HG02571 (cell line): Measurements from ENCODE around the gene POLR1A.
"Not testable (repeated sequence)": the region's sequence is repeated elsewhere in the genome, so short reads cannot be mapped to it uniquely, and the experiment has no call there.

Source experiments
- ATAC-seq: cut with Tn5 transposase; IDR thresholded peaks from one replicate; pipeline ENCODE4 v1.9.1; 2021; ENCODE audit warnings: mild to moderate bottlenecking, moderate library complexity; ENCODE audit not compliant: unreplicated experiment

The POLR1A gene

DNA sequence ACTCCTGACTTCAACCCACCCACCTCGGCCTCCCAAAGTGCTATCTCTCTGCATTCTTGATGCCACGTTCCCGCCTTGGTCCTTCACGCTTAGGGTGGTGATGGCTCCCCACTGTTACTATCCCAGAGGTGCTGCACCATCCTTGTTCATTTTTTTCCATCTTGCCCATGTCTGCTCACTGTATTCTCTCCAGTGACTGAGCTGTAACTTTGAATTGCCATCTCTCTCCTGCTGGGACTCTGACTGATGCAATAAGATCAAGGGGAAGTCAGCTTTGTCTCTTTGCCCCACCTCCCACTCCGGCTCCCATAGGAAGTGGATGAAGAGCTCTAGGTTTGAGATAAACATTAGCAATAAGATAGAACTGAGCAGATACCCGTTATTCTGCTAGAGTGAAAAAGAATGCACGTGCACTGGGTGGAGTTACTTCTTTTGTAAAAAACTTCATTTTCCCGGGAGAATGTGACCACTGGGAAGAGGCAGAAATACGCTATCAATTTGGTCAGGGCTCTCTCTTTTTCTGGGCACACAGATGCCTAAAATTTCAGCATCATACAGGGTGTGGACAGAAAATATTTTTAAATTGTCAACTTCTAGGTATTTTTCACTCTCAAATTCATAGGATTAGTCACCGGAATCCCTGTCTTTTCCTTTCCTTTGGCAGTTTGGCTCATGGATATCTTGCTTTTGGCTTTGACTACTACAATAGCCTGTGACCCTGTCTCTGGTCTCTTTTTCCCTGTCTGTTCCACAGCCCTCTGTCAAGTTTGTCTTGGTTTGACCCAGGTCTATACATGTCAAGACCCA is 105.4 kb downstream of the POLR1A start:
- ATAC-seq = no peak

DNA sequence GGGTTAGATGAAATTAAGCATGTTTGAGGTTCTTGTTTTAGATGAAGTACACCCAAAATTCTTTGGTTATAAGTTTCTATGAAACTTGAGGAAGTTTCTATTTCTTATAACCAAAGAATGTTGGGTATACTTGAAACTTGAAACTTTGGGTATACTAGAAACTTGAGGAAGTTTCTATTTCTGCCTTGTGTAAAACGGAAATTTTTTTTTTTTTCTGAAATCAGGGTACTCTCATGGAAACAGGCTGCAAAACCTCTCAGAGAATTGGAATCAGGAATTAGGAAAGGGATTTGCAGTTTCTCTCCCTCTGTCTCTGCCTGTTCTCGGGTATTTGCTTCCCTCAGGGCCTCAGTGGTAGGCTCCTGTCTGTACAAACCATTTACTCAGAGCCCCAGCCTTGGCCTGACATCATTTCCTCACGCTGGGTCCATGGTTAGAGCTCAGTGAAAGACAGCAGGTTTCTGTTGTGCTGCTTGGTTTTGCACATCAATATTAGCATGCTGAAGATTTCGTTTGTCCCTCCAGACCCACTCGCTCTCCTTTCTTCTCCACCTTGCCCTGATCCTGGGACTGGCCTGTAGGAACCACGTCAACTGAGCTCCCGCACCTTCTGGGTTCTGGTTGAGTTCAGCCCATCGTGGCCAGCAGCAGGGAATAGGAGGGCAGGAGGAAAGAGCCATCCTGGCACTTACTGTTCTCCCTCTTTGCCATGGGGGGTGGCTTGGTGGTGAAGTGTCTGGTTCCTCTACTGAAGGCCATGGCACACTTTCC is 106.4 kb downstream of the POLR1A start:
- peak; percentile 79 for ATAC-seq

DNA sequence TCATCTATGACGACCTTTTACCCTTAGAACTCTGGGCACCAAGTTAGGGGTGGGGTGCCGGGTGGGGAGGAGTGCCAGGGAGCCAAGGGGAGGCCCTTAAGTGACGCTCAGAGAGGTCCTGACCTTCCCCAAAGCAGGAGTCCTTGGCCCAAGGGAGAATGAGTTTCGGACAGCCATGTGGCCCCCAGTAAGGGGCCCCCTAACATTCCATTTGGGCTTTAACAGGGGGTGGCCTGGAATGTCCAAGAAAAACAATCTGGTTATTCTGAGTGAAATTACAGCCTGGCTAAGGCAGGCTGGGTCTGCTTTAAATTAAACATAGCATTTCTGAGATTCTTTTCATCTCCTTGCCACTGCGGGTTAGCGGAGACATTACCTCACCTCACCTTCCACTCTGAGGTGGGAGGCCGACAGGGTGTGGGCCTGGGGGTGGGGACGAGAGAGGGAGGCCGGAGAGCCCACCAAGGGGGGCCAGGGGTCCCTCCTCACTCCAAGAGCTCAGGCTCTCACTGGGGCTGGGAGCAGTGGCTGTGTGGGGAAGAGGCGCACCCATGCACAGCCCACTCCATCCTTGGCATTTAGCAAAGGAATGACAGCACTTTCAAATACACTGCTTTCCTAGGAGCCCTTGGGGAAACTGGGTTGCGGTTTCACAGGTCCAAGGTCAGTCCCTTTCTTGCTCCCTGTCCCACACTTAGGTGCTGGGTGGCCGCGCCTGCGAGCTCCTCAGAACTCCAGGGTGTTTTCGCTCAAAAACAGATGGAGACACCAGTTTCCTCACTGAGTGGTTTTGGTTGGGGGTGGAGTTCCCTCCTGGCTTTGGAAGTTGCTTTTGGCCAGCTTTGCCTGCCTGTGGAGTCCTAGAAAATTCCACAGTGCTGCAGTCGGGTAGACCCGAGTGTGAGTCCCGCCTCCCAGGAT is 107.4 kb downstream of the POLR1A start:
- no peak for ATAC-seq

DNA sequence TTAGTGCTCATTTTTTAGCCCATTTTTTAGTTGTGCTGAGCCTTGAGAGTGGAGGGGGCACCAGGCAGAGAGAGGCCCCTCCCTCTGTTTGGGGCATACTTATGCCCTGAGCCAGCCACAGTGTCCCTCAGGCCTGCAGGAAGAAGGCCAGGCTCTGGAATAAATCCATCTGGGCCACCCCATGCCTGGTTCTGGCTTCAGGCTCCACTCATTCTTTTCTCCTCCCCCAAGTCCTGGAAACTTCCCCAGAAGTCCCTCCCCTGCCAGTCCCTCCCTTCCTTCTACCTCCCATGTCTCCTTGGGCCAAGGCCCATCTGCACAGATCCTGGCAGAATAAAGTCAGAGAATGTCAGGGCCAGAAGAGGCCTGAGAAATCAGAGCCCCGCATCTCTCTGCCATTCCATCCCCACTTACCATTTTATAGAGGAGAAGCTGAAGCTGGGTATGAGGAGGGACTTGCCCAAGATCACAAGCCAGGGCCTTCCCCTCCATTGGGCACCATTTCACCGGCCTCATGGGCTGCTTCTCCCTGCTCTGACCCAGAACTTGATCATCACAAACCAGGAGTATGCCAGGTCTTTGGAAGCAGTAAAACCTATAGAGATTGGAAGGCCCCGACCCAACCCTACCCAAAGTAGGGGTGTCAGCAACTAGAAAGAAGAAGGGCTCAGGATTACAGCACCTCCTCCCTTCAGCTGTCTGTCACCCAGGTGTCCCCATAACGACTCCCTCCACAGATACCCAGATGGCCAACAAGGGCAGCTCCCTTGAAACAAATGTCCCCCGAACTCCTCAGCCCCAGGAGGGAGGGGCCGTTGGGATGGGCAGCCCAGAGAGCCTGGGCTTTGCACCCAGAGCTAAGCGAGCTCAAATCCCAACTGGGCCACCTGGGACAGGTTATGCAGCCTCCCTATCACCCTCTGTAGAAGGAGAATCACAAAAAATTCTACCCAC is 108.4 kb downstream of the POLR1A start:
- no peak for ATAC-seq

DNA sequence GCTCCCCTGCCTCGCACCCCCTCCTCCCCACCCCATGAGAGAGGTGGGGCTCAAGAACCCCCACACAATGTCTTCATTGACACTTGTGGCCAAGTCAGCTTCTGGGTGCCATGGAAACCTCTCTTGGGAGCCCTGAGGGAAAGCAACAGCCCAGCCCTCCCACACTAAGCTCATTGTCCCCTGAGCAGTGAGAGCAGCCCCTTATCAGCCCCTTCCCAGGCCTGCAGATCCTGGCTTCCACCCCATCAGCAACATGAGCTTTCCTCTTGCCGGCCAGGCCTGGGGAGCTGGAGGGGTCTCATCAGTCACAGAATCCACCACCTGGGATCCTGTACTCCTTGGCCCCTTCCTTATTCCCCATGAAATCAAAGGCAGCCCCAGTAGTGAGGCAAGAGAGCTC is 109.1 kb downstream of the POLR1A start:
- ATAC-seq = no peak

DNA sequence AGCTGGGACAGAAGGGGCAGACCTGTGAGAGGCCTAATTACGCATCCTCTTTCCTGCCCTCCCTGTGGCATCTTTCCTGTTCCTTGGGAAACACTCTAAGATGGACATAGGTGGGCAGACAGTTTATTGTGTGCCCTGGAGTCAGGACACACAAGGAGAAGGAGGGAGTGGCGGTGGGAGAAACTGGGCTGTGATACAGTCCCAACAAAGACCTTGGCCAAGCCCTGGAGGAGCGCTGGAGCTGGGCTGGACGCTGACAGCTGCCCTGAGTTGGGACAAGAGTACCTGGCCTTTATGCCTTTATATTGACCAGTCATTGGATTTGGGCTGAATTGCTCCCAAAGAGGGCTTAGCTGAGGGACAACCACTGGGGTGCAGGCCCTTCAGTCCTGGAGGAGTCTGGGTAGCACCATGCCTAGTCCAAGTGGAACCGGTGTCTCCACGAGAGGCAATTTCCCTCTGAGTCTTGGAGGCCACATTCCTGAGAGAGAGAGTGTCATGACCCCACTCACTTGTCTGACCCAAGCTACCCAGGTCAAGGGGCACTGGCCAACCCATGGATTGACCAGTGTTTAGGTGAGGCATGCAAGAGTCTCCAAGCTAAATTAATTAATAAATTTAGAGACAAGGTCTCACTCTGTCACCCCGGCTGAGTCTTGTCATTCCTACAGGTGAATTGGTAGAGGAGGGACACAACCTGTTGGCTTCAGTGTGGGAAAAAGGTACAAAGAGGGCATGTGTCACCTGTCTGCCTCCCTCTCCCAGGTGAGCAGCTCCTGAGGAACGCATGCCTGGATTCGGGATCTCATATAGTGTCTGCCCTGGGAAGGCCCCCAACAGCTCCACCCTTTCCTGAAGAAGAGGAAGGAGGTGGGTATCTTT is 109.8 kb downstream of the POLR1A start:
- no peak for ATAC-seq

DNA sequence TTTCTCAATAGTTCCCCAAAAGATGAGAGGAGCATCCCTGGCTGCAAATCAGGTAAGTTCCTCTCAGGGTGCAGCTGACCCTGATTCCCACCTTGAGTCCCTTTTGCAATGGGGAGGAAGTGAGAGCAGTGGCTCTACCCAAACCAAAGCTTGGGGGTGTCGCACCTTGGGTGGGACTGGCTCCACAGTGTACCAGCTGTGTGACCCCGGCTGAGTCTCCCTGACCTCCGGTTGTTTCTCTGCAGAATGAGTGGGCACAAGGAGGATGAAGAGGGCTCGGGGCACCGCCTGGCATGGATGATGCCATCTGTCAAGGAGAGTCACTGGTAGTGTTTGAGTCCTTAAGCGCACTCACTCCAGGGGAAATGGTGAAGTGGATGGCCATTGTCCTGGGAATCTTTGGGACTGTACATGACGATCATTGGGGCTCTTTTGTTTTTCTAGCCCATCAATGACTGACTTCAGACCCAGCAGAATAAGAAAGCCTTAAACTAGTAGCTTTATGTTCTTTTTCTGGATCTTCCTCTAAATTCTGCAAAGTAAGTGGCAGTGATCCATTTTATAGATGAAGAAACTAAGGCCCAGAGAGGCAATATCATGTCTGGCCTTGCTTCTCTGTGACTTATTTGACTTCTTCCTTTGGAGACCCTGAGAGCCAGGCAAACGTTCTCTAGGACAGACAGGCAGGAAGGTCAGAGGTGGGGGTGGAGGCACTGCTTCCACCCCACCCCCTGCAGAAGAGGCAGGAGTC is 110.6 kb downstream of the POLR1A start:
- ATAC-seq = no peak

DNA sequence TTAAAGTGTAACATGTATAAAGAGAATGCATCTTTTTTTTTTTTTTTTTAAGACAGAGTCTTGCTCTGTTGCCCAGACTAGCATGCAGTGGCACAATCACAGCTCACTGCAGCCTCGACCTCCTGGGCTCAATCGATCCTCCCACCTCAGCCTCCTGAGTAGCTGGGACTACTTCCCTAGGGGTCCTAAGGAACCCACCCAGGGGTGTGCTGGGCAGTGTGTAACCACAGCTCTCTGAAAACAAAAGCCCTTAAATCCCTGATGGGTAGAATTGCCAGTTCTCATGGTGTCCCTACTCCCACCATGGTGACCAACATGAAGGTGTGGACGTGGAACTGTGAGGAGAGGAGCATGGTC is 111.3 kb downstream of the POLR1A start:
- ATAC-seq = no peak

DNA sequence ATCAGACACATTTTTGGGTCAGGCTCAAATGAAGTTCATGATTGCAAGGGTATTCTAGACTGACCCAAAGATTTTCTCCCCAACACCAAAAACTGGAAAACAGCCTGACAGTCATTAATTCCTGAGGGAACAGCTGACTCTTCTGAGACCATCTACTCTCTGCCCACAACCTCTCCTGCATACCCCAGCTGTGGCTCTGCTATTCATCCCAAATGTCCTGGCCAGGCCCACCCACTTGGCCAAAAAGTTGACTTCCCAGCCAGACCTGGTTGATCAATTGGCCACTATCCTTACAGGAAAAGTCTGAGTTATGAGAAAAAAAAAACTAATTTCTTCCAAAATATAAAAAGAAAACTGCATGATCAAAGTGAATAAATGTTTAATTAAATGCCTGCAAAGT is 113.1 kb downstream of the POLR1A start:
- no peak for ATAC-seq

DNA sequence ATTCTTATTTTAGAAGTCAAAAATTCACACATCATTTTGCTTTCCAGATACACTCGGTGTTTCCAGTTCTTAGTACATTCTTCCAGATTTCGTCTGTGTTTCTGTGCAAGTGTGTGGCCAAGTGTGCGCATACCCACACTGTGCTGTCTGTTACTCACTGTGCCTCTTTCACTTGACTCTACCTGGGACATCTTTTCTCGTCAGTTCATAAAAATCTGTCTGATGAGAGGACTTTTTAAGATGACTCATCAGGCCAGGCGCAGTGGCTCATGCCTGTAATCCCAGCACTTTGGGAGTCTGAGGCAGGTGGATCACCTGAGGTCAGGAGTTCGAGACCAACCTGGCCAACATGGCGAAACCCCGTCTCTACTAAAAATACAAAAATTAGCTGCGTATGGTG is 113.6 kb downstream of the POLR1A start:
- ATAC-seq = not testable (repeated sequence)

DNA sequence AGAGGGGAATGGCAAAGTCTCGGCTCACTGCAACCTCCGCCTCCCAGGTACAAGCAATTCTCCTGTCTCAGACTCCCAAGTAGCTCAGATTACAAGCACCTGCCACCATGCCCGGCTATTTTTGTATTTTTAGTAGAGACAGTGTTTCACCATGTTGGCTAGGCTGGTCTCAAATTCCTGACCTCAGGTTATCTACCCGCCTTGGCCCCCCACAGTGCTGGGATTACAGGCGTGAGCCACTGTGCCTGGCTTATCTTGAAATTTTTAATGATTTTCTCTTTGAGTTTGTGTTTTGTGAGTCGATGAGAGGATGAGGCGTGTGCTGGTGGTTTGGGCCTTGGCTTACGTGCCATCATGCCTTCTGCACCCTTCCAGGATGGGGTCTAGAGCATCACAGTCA is 115.6 kb downstream of the POLR1A start:
- no peak for ATAC-seq

DNA sequence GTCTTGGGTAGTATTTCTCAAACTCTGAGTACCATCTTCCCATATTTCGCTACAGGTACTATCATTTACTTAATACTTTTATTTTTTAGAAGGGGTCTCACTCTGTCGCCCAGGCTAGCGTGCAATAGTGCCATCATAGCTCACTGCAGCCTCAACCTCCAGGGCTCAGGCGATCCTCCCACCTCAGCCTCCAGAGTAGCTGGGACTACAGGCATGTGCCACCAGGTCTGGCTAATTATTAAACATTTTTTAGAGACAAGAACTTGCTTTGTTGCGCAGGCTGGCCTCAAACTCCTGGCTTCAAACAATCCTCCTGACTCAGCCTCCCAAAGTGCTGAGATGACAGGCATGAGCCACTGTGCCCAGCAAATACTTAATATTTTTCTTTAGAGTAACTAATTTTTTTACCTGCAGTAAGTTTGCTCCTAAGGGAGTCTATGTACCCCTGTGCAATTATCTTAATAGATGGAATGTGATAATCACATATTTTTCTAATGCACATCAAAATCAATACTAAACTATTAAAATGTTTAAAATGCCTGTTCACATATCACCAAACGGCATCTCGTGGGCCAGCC is 116.3 kb downstream of the POLR1A start:
- no peak for ATAC-seq

DNA sequence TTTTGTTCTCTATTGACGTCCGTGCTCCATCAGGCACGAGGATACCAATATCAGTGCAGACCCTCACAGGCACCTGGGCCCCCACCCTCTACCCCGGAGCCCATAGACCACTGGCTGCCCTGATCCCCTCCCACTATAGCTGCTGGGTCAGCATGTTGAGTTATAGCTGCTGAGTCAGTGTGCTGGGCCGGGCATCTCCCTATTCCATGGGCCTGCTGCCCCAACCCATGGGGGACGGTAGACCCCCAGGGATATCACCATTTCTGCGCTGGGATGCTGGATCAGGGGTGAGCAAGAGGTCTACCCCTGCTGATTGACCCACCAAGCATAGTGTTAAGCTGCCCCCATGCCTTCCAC is 116.8 kb downstream of the POLR1A start:
- ATAC-seq = no peak

DNA sequence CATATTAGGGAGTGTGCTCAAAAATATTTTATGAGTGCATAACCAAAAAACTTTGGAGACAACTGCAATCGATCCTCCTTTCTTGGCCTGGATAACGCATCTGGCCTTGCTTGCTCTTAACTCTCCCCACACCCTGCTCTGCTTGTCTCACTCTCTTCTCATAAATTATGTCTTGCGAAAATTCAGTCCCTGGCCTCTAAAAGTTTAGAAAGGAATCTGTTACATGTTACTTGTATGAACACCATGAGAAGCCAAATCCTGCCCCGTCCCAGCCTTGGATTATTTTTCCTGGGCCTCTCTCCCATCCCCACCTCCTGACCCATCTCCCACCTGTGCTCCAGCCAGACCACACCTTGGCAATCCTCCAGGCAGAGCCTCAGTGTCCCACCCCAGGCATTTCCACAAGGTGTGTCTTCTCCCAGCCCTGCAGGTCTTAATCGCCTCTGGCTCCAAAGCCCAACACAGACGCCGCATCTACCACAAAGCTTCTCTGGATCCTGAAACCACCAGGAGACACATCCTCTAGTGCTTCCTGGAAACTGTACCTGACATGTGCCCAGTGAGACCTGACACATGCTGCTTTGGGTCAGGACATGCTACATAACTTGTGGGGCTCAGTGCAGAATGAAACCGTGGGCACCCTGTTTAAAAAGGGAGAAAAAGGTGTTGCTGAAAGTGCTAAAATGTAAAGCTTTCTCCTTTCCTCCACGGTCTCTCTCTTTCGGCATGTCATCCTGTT is 117.3 kb downstream of the POLR1A start:
- ATAC-seq = no peak

DNA sequence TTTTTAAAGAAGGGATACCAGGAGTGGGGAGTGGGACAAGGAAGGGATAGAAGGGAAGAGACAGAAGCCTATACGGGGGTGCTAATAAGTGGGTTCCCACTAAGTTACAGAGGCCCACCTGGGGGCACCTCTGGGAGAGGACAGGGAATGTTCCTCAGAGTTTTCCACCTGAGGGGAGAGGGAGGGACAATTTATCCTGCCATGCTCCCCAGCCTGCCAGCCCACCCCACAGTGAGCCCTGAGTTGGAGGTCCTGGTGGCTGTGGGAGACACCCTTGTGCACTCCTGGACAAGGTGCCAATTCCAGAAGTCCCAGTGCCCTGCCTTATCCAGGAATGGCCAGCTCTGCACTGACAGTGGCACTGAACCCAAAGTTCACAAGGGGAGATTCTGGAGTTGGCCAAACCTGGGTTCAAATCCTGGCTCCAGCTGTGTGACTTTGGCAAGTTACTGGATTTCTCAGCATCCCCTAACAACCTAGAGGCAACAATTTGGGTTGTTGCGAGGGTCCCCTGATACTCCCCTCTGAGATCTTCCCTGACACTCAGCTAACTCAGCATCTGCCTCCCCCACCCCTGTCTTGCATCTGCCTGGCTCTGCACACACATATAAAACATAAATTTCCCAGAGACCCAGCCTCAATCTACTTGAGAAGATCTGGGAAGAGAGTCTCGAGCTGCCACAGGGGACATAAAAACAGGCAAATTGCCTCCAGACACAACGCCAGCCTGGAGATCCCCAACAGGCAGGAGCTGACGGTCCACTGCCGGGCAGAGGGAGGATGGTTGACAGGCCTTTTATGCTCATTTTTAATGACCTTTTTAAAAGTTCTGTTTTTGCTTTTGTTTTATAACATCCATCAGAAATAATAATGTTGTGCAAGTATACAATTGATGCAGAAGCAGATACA is 118.2 kb downstream of the POLR1A start:
- no peak for ATAC-seq

DNA sequence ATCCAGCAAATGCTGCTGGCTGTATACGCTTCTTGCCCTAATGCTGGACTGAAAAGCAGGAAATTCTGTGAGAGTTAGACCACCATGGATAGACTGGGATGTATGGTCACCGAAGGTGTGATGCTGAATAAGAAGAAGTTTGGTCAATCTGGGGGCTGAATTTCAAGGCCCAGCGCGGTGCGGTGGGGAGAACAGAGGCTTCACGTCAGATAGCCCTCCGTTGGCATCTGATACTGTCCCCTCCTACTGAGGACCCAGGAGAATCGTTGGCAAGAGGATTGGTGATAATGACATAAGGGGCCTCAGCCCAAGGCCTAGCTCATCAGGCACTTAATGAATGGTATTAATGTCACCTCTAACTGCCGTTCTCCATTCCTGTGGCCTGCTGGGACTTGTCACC is 119.6 kb downstream of the POLR1A start:
- ATAC-seq = no peak

DNA sequence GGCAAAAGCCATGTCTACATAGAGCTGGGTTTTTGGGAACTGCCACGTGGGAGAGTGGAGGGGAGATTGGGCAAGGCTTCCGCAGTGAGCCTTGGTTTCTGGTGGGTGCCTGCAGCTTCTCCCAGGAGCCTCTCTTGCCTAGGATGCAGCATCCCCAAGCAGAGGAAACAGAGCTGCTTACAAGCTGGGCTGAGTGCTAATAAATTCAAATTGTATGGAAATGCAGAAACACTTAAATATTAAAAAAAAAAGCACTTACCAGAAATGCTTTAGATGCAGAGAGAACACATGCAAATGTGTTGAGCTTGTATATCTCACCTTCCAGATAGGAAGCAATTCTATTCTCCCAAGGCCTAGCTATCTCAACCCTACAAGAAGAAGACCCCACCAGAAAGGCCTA is 120.9 kb downstream of the POLR1A start:
- ATAC-seq = no peak
